IPS-18a (cell line): ENCODE measurements around the gene AGO4.
"Not testable (repeated sequence)": the region's sequence is repeated elsewhere in the genome, so short reads cannot be mapped to it uniquely, and the experiment has no call there.

Experiments
- H3K27ac ChIP-seq: one replicate; pipeline ENCODE4 v1.5.1; 2013; ENCODE audit warnings: low read length
- H3K27me3 ChIP-seq: one replicate; pipeline ENCODE4 v1.6.1; 2013; ENCODE audit warnings: mild to moderate bottlenecking, low read length; ENCODE audit not compliant: control insufficient read depth, insufficient read depth
- H3K36me3 ChIP-seq: one replicate; pipeline ENCODE4 v1.6.1; 2013; ENCODE audit warnings: low read depth, low read length; ENCODE audit not compliant: control insufficient read depth
- H3K4me1 ChIP-seq: one replicate; pipeline ENCODE4 v1.6.1; 2013; ENCODE audit warnings: low read depth, low read length; ENCODE audit not compliant: control insufficient read depth
- H3K4me3 ChIP-seq: one replicate; pipeline ENCODE4 v1.5.1; 2013; ENCODE audit warnings: low read length
- H3K9ac ChIP-seq: one replicate; pipeline ENCODE4 v1.6.1; 2013; ENCODE audit warnings: mild to moderate bottlenecking, low read length, moderate library complexity
- H3K9me3 ChIP-seq: one replicate; pipeline ENCODE4 v1.6.1; 2013; ENCODE audit warnings: low read depth, low read length; ENCODE audit not compliant: control insufficient read depth

Gene AGO4

GRCh38 chr1:35870651-35871309, 63.0 kb downstream of the AGO4 start:
- no peak overlapping the region for H3K27ac ChIP-seq
- no peaks in the 10 kb centered on the region for H3K27me3 ChIP-seq
- no peaks in the 10 kb centered on the region for H3K4me1 ChIP-seq
- H3K9ac ChIP-seq = no peak overlapping the region
- H3K9me3 ChIP-seq = no peaks in the 10 kb centered on the region
- no peaks in the 10 kb centered on the region for H3K36me3 ChIP-seq
- H3K4me3 ChIP-seq = no peak overlapping the region

- Histone ChIP-seq H3K36me3 (no peaks in the 10 kb centered on the region), H3K27ac (no peak overlapping the region), H3K27me3 (no peaks in the 10 kb centered on the region), H3K4me3 (no peak overlapping the region), H3K4me1 (no peaks in the 10 kb centered on the region), H3K9ac (no peak overlapping the region), H3K9me3 (no peaks in the 10 kb centered on the region)
Measured at GRCh38 chr1:35873243-35873750, 65.5 kb downstream of the AGO4 start.

DNA sequence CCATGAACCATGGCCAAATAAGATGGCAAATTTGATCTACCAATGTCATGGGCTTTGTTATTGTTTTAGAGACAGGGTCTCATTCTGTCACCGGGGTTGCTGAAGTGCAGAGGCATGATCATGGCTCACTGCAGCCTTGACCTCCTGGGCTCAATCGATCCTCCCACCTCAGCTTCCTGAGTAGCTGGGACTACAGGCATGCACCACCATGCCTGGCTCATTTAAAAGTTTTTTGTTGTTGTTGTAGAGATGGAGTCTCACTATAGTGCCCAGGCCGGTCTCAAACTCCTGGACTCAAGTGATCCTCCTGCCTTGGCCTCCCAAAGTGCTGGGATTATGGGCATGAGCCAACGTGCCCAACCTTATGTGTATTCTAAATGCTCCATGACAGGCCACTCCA, 66.3 kb downstream of the AGO4 start:
- not testable (repeated sequence) for H3K27me3 ChIP-seq, H3K4me1 ChIP-seq, H3K36me3 ChIP-seq, H3K27ac ChIP-seq, H3K4me3 ChIP-seq, H3K9me3 ChIP-seq, H3K9ac ChIP-seq

DNA sequence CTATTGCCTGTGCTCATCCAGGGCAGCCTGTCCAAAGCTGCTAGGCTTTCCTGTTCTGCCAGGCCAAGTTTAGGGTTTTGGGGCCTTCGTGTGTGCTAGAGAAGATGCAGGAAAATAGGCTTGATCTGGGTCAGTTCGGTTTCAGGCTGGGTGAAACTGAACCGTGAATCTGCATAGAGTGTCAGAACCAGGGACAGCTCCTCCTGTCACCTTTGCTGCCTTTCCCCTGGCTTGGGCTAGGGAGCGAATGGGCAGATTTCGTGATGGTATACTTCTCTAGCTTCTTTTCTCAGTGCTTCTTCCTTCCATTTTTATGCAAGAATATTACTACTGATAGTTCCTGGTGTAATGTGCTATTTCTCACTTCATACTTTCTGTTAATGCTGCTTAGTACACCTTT, 69.2 kb downstream of the AGO4 start:
- no peak overlapping the region for H3K9ac ChIP-seq
- H3K4me3 ChIP-seq = no peak overlapping the region
- no peak overlapping the region for H3K27ac ChIP-seq
- no peaks in the 10 kb centered on the region for H3K27me3 ChIP-seq
- H3K4me1 ChIP-seq = no peaks in the 10 kb centered on the region
- no peaks in the 10 kb centered on the region for H3K36me3 ChIP-seq
- H3K9me3 ChIP-seq = no peaks in the 10 kb centered on the region

DNA sequence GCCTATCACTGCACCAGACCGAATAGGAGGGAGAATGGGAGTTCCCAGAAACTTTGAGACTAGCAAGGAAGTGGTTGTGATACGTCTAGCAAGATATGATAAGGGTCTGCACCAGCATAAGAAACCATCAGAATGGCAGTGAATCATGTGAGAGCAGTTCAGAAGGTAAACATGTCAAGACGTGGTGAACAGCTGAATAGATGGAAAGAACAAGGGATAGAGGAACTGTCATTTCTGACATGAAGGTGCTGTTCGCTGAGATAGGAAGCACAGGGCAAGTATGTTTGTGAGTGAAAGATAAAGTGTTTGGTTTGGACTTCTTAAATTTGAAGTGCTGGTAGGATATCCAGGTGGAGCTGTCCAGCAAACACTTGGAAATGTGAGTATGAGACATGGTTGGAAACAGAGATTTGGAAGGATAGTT, 74.0 kb downstream of the AGO4 start:
- Histone ChIP-seq H3K27ac (no peak overlapping the region), H3K4me1 (peaks cover 19% of the 10 kb centered on the region)

DNA sequence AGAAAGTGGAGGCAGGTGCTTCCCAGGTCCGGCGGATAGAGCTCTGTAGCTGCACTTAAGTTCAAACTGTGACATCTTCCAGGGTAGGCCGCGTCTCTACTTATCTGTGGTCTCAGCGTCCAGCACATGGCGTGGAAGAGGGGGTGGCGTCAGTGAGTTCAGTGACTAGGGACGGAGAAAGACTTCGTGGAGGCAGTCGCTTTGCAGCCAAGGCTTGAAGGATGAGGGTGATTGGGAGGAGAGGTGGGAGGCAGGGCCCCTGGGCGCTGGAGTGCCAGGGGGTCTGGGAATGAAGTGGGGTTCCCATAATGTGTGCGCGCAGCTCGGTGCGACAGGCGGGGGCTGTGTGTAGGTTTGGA, 74.7 kb downstream of the AGO4 start:
- Histone ChIP-seq H3K27me3 (no peaks in the 10 kb centered on the region), H3K9me3 (no peaks in the 10 kb centered on the region), H3K9ac (no peak overlapping the region), H3K36me3 (no peaks in the 10 kb centered on the region), H3K4me1 (peaks cover 26% of the 10 kb centered on the region), H3K27ac (no peak overlapping the region), H3K4me3 (no peak overlapping the region)

More for the DNA sequence above, 74.0 kb downstream of the AGO4 start:
- H3K9ac ChIP-seq = no peak overlapping the region
- no peaks in the 10 kb centered on the region for H3K36me3 ChIP-seq
- H3K27me3 ChIP-seq = no peaks in the 10 kb centered on the region
- no peak overlapping the region for H3K4me3 ChIP-seq
- H3K9me3 ChIP-seq = no peaks in the 10 kb centered on the region

- peaks cover 30% of the 10 kb centered on the region for H3K4me1 ChIP-seq
- H3K36me3 ChIP-seq = no peaks in the 10 kb centered on the region
- H3K27ac ChIP-seq = peak within 1 kb of the TSS; percentile 45
- peak within 1 kb of the TSS; percentile 96 for H3K4me3 ChIP-seq
- H3K27me3 ChIP-seq = no peaks in the 10 kb centered on the region
- no peaks in the 10 kb centered on the region for H3K9me3 ChIP-seq
- peak within 1 kb of the TSS; percentile 93 for H3K9ac ChIP-seq
Measured at GRCh38 chr1:35882945-35883634, 75.3 kb downstream of the AGO4 start, which contains the start of gene AGO1. TSS of gene AGO1 (plus strand) at chr1:35883209. CDS start at chr1:35883422, 213 bp downstream.

DNA sequence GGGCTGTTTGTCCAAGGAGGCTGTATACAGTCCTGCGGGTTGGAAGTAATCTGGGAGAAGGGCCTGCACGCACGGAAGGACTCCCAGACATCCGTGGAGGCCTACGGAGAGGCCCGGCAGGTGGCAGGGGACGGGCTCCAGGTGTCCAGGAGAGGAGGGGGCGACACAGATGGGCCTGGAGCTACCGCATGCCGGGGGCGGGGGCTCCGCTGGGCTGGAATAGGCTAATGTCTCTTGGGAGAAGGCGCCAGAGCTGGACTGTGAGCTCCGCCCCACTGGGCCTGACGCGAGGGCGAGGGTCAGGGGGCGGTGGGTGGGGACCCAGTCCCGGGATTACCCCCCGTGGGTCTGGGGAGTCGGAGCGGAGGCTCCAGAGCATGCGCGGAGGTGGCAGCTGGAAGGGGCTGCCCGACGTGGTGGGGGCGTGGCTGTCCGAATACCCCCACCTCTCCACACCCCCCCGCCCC, 75.9 kb downstream of the AGO4 start:
- Histone ChIP-seq H3K9me3 (no peaks in the 10 kb centered on the region), H3K27ac (peak overlapping the region; percentile 45), H3K27me3 (no peaks in the 10 kb centered on the region), H3K4me1 (peaks cover 30% of the 10 kb centered on the region), H3K36me3 (peaks cover 4% of the 10 kb centered on the region), H3K4me3 (peak overlapping the region; percentile 96), H3K9ac (peak overlapping the region; percentile 93)

- Histone ChIP-seq H3K4me3 (no peak overlapping the region), H3K9me3 (no peaks in the 10 kb centered on the region), H3K4me1 (peaks cover 30% of the 10 kb centered on the region), H3K27me3 (no peaks in the 10 kb centered on the region), H3K27ac (no peak overlapping the region), H3K36me3 (peaks cover 5% of the 10 kb centered on the region), H3K9ac (no peak overlapping the region)
Measured at GRCh38 chr1:35884934-35885333, 77.1 kb downstream of the AGO4 start.

DNA sequence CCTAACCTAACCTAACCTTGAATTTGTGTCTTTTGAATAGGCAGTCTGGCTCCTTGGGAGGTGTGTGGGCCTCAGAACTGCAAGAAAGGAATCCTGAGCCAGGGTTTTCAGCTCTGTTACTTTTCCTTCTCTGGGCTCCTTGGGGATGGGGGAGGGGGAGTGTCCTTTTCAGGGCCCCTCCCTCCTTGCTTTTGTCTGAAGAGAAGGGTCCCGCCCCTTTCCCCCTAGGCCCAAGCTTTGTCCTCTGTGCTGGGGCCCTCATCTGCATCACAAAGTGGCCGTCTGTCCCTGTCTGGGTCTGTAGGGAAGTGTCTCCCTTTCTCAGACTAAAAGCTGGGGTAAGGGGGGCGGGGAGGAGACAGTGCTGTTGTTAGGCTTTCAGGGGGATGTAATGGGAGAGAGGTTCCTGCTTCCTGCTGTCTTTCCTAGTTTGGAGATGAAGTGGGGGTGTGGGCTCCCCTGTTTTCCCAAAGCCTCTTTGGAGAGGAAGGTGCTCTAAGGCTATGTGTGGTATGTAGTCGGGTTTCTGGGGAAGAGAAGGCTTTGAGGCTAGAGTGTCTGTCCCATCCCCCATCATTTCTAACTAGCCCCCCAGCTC, 78.2 kb downstream of the AGO4 start:
- Histone ChIP-seq H3K4me3 (peak overlapping the region; percentile 65), H3K9ac (peak overlapping the region; percentile 51), H3K4me1 (peaks cover 30% of the 10 kb centered on the region), H3K27ac (peak overlapping the region; percentile 61), H3K36me3 (peaks cover 16% of the 10 kb centered on the region), H3K27me3 (no peaks in the 10 kb centered on the region), H3K9me3 (no peaks in the 10 kb centered on the region)

DNA sequence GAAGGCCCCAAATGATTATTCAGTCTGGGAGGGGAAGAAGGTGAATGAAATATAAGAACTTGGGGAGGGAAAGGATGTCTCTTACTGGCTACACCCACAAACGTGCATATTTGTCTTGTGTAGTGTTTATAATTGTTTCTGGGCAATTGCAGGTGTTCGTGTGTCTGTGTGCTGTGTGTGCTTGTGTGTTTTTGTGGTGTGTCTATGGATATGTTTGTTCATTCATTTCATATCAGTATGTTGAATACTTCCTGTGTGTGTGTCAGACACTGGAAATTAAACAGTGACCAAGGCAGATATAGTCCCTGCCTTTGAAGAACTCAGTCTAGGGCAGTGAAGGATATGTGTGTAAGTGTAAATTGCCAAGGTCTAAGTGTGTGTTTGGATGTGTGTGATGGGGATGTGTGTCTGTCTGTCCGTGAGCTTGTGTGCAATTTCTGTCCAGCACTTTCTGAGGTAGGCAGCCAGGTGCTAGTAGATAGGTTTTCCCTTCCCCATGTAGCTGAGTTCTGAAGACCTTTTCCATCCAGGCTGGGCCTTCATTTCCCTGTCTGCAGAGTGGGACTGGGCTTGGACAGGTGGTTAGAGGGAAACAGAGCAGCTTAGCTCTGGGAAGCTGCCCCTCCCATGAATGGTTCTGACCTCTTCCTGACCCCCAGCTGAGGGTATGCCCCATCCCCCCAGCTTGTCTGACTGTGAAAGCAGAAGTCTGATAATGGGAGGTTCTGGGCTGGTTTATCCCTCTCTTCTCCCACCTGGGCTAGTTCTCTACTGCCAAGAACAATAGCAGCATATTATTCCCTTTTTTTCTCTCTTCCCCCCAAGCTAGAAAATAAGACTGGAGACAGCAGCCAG, 79.0 kb downstream of the AGO4 start:
- peaks cover 30% of the 10 kb centered on the region for H3K4me1 ChIP-seq
- peak overlapping the region; percentile 51 for H3K9ac ChIP-seq
- H3K4me3 ChIP-seq = peak overlapping the region; percentile 65
- H3K9me3 ChIP-seq = no peaks in the 10 kb centered on the region
- no peaks in the 10 kb centered on the region for H3K27me3 ChIP-seq
- peak overlapping the region; percentile 61 for H3K27ac ChIP-seq
- peaks cover 19% of the 10 kb centered on the region for H3K36me3 ChIP-seq
